Measurements from ENCODE around the gene ITSN1.

DNA sequence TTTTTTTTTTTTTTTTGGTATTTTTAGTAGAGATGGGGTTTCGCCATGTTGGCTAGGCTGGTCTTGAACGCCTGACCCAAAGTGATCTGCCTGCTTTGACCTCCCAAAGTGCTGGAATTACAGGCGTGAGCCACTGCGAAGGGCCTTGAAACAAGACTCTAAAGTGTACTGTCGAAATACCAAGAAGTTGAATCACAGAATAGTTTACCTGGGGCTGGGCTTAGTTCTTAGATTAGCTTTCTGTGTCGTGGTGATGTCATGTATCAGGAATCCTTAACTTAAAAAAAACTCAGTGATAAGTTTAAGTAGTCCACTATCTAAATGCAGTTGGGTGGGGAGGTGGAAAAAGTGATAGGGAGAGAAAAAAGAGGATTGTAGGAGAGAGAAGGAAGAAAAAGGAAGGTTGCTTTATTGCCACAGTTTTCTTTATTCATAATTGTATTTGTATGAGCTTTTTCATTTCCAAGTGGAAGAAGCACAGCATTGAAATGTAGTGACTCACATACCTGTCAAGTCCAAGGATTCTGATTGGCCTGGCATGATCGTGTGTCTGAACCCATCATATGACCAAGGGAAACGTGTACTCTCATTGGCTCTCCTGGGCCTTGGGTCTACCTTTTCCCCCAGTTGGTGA is 13.4 kb downstream of the ITSN1 start:
- TF ChIP-seq POLR2A (IDR thresholded peaks at IDR 0.05) (no peak), EP300 (IDR thresholded peaks at IDR 0.05) (no peak), POLR2AphosphoS5 (IDR thresholded peaks at IDR 0.05) (no peak)
- TF ChIP-seq, protein P1, sequence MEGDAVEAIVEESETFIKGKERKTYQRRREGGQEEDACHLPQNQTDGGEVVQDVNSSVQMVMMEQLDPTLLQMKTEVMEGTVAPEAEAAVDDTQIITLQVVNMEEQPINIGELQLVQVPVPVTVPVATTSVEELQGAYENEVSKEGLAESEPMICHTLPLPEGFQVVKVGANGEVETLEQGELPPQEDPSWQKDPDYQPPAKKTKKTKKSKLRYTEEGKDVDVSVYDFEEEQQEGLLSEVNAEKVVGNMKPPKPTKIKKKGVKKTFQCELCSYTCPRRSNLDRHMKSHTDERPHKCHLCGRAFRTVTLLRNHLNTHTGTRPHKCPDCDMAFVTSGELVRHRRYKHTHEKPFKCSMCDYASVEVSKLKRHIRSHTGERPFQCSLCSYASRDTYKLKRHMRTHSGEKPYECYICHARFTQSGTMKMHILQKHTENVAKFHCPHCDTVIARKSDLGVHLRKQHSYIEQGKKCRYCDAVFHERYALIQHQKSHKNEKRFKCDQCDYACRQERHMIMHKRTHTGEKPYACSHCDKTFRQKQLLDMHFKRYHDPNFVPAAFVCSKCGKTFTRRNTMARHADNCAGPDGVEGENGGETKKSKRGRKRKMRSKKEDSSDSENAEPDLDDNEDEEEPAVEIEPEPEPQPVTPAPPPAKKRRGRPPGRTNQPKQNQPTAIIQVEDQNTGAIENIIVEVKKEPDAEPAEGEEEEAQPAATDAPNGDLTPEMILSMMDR (IDR thresholded peaks at IDR 0.05) = no peak
